OCI-LY3 (cell line): Measurements from ENCODE around the gene GNAT3.

Experiments used
- EZH2phosphoT487 ChIP-seq: fragments of 200-600 bp; shearing (Covaris generic); IDR thresholded peaks from 2 replicates; pipeline ENCODE4 v1.6.1; 2018; ENCODE audit warnings: antibody characterized with exemption, mixed run types, low read depth
- TF ChIP-seq, protein P1 (sequence below): fragments of 200-600, 300-600 bp; sonication (generic); IDR thresholded peaks from 2 replicates; pipeline ENCODE4 v1.5.1; 2014; ENCODE audit warnings: antibody characterized with exemption, low read length, low read depth

DNA sequence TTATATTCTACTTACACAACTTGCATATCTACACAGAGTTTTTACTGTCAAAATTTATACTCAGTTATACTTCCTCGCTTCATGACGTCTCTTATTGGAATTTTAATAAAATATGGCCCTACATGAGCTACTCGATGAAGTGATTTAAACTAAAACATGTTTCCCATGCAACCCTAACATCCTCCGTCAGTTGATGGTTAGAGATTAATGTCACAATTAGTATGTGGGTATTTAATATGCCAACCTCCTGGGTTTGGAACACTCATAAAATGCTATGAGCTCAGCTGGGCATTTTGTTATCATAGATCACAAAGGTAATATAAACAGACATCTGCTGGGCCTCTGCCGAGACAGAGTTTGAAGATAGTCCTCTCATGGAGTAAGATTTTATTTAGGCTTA is 66.5 kb downstream of the GNAT3 start:
- TF ChIP-seq, protein P1, sequence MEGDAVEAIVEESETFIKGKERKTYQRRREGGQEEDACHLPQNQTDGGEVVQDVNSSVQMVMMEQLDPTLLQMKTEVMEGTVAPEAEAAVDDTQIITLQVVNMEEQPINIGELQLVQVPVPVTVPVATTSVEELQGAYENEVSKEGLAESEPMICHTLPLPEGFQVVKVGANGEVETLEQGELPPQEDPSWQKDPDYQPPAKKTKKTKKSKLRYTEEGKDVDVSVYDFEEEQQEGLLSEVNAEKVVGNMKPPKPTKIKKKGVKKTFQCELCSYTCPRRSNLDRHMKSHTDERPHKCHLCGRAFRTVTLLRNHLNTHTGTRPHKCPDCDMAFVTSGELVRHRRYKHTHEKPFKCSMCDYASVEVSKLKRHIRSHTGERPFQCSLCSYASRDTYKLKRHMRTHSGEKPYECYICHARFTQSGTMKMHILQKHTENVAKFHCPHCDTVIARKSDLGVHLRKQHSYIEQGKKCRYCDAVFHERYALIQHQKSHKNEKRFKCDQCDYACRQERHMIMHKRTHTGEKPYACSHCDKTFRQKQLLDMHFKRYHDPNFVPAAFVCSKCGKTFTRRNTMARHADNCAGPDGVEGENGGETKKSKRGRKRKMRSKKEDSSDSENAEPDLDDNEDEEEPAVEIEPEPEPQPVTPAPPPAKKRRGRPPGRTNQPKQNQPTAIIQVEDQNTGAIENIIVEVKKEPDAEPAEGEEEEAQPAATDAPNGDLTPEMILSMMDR, result no peak
- TF ChIP-seq EZH2phosphoT487, result no peak
